Neuron (in vitro differentiated cells): Measurements from ENCODE around the gene COL25A1.
A peak's percentile ranks its signal among the peaks of the same experiment; 100 is the strongest.

ENCODE experiments used
- H2AFZ ChIP-seq: one replicate; pipeline ENCODE4 v1.6.1; 2013; ENCODE audit warnings: low read depth, mild to moderate bottlenecking, inconsistent platforms, low read length, moderate library complexity
- H3K27me3 ChIP-seq: one replicate; pipeline ENCODE4 v1.6.1; 2013; ENCODE audit warnings: low read length; ENCODE audit not compliant: insufficient read depth
- H3K36me3 ChIP-seq: one replicate; pipeline ENCODE4 v1.6.1; 2013; ENCODE audit warnings: low read length; ENCODE audit not compliant: insufficient read depth
- H3K4me1 ChIP-seq: one replicate; pipeline ENCODE4 v1.6.1; 2013; ENCODE audit warnings: low read length; ENCODE audit not compliant: insufficient read depth
- H3K4me3 ChIP-seq: 2 replicates; pipeline ENCODE4 v1.5.1; 2013; ENCODE audit warnings: mild to moderate bottlenecking, low read length, moderate library complexity
- H3K9me3 ChIP-seq: one replicate; pipeline ENCODE4 v1.6.1; 2013; ENCODE audit warnings: low read length

Gene COL25A1

DNA sequence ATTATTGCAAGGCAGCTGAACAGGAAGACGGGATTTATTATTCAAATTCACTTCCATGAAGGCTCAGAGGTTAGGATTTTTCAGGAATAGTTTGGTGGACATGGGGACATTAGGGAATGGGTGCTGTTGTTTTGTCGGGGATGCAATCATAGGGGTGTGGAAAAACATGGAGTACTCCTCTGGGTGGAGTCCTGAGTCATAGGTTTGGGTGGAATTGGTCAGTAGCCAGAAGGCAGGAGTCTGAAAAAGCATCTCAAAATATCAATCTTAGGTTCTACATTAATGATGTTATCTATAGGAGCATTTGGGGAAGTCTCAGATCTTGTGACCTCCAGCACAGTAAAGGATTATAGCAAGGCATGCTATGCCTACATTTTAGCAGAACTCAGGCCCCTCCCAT, 525.1 kb downstream of the COL25A1 start:
- no peaks in the 10 kb centered on the region for H3K4me1 ChIP-seq
- peaks cover 5% of the 10 kb centered on the region for H3K27me3 ChIP-seq
- H3K9me3 ChIP-seq = no peaks in the 10 kb centered on the region
- H2AFZ ChIP-seq = no peak overlapping the region
- no peaks in the 10 kb centered on the region for H3K36me3 ChIP-seq
- H3K4me3 ChIP-seq = no peak overlapping the region

DNA sequence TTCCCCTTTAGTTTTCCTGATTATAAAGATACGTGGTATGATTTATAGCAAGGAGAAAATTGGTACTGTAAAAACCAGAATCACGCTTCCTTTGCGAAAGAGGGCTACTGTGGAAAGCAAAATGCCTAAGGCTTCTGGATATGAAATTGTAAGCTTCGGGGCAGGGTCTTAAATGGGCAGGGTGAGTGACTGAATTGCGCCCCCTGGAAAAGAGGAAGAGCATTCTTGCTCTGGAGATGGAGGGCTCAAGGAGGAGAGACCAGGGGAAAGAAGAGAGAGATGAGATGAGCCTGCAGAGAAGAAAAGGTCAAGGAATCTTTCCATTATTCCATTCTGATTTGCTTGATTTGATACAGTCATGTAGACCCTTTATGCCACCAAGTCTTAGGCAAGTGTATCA, 526.5 kb downstream of the COL25A1 start:
- no peaks in the 10 kb centered on the region for H3K9me3 ChIP-seq
- H2AFZ ChIP-seq = no peak overlapping the region
- H3K27me3 ChIP-seq = peaks cover 5% of the 10 kb centered on the region
- H3K4me1 ChIP-seq = no peaks in the 10 kb centered on the region
- no peak overlapping the region for H3K4me3 ChIP-seq
- H3K36me3 ChIP-seq = no peaks in the 10 kb centered on the region

DNA sequence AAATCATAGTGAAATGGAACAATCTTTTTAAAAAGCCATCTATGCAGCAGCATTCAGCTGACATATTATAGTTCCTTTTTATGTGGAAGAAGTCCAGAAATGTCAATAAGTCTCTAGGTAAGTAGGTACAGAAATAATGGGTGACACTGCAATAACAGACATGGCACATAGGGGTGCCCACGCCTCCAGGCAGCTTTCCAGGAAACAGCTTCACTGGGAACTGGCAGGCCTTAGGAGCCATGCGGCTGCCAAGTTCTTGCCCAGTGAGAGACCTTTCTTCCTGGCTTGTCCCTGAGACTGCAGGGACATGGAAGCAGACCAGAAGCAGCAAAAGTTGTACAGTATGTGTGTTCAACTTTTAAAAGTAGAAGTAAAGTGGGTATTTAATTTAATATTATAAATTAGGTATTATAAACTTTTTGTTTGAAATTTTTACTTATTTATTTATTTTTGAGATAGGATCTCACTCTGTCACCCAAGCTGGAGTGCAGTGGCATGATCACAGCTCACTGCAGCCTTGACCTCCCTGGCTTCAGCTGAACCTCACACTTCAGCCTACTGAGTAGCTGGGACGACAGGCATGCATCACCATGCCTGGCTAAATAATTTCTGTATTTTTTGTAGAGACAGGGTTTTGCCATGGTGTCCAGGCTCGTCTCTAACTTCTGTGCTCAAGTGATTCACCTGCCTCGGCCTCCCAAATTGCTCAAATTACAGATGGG, 527.5 kb downstream of the COL25A1 start:
- no peaks in the 10 kb centered on the region for H3K4me1 ChIP-seq
- H2AFZ ChIP-seq = no peak overlapping the region
- no peaks in the 10 kb centered on the region for H3K9me3 ChIP-seq

DNA sequence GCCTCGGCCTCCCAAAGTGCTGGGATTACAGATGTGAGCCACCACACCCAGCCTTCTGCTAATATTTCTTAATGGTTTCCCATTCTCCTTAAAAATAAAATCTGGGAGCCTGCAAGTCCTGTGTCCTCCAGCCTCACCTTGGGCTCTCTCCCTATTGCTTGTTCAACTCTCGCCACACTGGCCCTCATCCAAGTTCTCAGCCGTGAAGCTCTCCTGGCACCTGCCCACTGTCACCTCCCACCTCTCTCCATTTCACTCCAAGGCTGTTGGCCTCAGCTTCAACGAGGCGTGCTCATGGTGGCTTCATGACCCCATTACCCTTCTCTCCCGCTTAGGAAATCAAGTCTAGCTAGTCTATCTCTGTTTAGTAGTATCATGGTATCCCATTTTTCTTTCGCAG, 530.1 kb downstream of the COL25A1 start:
- Histone ChIP-seq H2AFZ (no peak overlapping the region), H3K4me1 (no peaks in the 10 kb centered on the region), H3K9me3 (no peaks in the 10 kb centered on the region), H3K27me3 (peaks cover 5% of the 10 kb centered on the region), H3K36me3 (no peaks in the 10 kb centered on the region), H3K4me3 (no peak overlapping the region)

More for the DNA sequence above, 527.5 kb downstream of the COL25A1 start:
- Histone ChIP-seq H3K27me3 (peaks cover 5% of the 10 kb centered on the region), H3K4me3 (no peak overlapping the region), H3K36me3 (no peaks in the 10 kb centered on the region)

DNA sequence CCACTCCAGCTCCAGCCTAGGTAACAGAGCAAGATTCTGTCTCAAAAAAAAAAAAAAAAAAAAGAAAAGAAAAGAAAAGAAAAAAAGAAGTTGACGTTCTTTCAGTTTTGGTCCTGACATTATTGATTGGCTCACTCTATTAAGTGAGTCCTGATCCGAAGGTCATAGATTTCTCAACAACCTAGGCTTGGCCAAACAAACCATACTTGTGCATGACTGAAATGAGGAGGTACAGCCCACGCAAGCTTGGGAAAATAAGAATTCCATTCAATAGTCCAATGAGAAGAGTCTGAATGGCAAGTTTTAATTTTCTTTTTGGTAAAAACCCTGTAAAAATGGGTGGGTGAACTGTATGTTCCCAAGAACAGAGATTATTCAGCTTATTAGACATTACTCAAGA, 536.4 kb downstream of the COL25A1 start:
- Histone ChIP-seq H2AFZ (no peak overlapping the region), H3K4me1 (peaks cover 6% of the 10 kb centered on the region), H3K9me3 (no peaks in the 10 kb centered on the region), H3K4me3 (no peak overlapping the region), H3K36me3 (no peaks in the 10 kb centered on the region), H3K27me3 (peaks cover 26% of the 10 kb centered on the region)

DNA sequence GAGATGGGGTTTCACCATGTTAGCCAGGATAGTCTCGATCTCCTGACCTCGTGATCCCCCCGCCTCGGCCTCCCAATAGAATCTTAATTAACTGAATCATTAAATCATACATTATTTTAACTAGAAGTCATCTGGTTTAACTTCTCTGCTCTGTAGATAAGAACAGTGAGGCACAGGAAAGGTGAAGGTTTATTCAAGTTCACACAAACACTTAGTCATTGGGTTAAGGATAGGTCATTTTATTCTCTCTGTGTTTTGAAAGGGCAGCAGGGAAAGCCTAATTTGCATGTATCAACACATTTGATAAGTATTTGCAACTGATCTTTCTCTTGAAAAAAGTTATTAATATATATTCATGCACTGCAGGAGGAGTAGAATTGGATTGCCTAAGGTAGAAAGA, 538.5 kb downstream of the COL25A1 start:
- no peak overlapping the region for H2AFZ ChIP-seq
- H3K4me3 ChIP-seq = no peak overlapping the region
- H3K9me3 ChIP-seq = no peaks in the 10 kb centered on the region
- no peaks in the 10 kb centered on the region for H3K36me3 ChIP-seq
- H3K27me3 ChIP-seq = peaks cover 38% of the 10 kb centered on the region
- peaks cover 6% of the 10 kb centered on the region for H3K4me1 ChIP-seq

DNA sequence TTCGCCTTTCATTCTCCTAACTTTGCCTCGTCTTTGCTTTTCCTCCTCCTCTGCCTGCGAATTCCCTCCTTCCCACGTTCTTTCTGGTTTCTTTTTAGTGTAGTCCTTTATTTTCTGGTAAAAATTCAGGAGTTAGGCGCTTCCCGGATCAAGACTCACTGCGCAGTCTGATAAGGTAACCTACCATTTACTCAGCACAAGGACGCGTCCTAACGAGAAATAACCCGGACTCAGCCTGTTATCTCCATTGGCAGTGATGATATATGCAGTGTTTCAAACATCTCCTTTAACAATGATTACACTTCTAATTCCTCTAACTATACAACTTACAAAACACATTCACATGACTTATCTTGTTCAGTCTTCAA, 539.2 kb downstream of the COL25A1 start:
- no peaks in the 10 kb centered on the region for H3K36me3 ChIP-seq
- peak overlapping the region; percentile 50 for H3K4me3 ChIP-seq
- peaks cover 38% of the 10 kb centered on the region for H3K27me3 ChIP-seq
- H3K4me1 ChIP-seq = peaks cover 6% of the 10 kb centered on the region
- H2AFZ ChIP-seq = peak overlapping the region; percentile 90
- H3K9me3 ChIP-seq = no peaks in the 10 kb centered on the region

DNA sequence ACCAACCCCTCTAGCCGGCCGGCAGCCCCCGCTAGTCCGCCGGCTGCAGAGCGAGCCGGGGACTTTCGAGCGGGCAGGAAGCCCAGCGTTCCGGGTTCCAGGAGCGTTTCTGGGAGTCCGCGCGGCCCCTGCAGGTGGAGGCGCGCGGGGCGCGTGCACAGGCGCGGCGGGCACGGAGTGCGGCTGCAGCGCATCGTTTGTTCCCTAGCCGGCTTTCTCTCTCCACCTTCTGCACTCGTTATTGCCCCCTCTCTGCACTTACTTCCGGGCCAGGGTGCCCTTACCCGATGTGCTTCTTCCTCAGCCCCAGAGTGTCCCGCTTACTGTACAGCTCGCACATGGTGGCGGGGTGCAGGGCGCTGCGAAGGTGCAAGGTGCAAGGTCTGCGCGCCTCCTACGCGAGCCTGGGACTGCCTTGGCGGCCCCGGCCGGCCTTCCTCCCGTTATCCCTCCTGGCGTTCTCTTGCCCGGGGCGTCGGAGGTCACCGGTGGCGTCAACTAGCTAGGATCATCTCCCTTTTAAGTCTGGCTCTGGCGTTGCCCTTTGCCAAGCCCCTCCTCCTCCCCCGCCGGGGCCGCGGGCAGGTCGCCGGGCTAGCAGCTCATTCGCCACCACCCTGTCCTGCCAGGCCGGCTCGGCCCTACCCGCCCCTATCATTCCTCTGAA, 539.8 kb downstream of the COL25A1 start, which contains the start of gene ETNPPL:
ETNPPL (minus strand) TSS at position 495 of the 667 bp plus-strand sequence; CDS start at position 340, 155 bp downstream.
- H3K27me3 ChIP-seq = peaks cover 38% of the 10 kb centered on the region
- no peaks in the 10 kb centered on the region for H3K36me3 ChIP-seq
- H3K4me1 ChIP-seq = peaks cover 6% of the 10 kb centered on the region
- peak within 1 kb of the TSS; percentile 90 for H2AFZ ChIP-seq
- no peaks in the 10 kb centered on the region for H3K9me3 ChIP-seq
- peak within 1 kb of the TSS; percentile 50 for H3K4me3 ChIP-seq
